Mammary epithelial cell (primary cell): ENCODE results near the gene GDF15.

Experiments
- CTCF ChIP-seq, 2 donors: IDR thresholded peaks in 1 of 2; conservative IDR thresholded peaks in 1 of 2; 2 replicates each; pipeline ENCODE4 v1.5.1; 2011 to 2012; ENCODE audit warnings: inconsistent platforms in 2 of 2, low read length in 2 of 2, mild to moderate bottlenecking in 2 of 2, control low read depth in 1 of 2, low read depth in 1 of 2; ENCODE audit not compliant: insufficient read depth in 1 of 2; ENCODE audit errors: extremely low read depth in 1 of 2
- EZH2 ChIP-seq: IDR thresholded peaks from 2 replicates; pipeline ENCODE4 v1.6.1; 2012; ENCODE audit warnings: low read length, inconsistent platforms, borderline replicate concordance

DNA sequence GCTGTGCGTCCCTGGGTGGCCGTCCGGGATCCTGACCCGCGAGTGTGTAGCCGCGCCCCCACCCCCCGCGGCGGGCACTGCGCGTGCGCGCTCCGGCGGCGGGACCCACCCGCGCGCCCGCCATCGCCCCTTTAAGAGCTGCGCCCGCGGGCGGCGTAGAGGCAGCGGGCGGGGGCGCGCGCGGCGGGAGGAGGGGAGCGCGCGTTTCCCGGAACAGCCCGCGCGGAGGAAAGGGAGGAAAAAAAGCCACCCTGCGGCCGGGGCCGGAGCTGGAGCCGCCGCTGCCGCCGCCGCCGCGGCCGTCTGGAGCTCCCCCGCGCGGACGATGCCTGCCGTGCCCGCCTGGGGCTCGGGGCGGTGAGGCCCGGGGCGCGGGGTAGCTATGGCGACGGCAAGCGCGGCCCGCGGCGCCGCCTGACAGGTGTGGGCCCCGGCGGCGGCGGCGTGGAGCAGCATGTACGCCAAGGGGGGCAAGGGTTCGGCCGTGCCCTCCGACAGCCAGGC is 33.3 kb downstream of the GDF15 start, which contains the start of gene SSBP4:
- TF ChIP-seq CTCF (conservative IDR thresholded peaks at IDR 0.05 in 1 of 2, IDR thresholded peaks at IDR 0.05 in 1 of 2; ENCODE audit: extremely low read depth in 1 of 2, insufficient read depth in 1 of 2, low read depth in 1 of 2, low read length in 2 of 2), result peak in 1 of 2 donors; percentile 31
- no peak for TF ChIP-seq EZH2
